ENCODE data around the gene ENO1.

DNA sequence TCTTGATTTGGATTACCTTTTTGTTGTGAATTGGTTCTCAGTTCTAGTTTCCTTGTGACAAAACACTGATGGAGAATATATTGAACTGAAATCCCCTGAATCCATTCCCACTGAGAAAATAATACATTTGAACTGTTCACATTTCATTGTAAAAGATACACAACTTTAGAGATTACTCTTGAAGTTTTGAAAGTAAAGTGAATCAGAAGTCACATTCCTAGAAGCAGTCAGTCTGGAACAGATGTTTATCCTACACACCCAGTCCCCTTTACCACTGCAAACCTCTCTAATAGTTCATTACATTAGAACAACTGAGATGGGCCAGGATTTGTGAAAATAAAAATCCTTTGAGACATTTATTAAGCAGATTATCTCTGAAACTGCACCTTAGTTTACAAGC is 64.5 kb downstream of the ENO1 start:
- TF ChIP-seq, protein P1, sequence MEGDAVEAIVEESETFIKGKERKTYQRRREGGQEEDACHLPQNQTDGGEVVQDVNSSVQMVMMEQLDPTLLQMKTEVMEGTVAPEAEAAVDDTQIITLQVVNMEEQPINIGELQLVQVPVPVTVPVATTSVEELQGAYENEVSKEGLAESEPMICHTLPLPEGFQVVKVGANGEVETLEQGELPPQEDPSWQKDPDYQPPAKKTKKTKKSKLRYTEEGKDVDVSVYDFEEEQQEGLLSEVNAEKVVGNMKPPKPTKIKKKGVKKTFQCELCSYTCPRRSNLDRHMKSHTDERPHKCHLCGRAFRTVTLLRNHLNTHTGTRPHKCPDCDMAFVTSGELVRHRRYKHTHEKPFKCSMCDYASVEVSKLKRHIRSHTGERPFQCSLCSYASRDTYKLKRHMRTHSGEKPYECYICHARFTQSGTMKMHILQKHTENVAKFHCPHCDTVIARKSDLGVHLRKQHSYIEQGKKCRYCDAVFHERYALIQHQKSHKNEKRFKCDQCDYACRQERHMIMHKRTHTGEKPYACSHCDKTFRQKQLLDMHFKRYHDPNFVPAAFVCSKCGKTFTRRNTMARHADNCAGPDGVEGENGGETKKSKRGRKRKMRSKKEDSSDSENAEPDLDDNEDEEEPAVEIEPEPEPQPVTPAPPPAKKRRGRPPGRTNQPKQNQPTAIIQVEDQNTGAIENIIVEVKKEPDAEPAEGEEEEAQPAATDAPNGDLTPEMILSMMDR (IDR thresholded peaks at IDR 0.05; ENCODE audit: low read depth, low read length, missing input control): no peak
- TF ChIP-seq, protein P2, sequence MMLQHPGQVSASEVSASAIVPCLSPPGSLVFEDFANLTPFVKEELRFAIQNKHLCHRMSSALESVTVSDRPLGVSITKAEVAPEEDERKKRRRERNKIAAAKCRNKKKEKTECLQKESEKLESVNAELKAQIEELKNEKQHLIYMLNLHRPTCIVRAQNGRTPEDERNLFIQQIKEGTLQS (IDR thresholded peaks at IDR 0.05): no peak
- TF ChIP-seq TAF1 (conservative IDR thresholded peaks at IDR 0.05) (no peak), RAD21 (IDR thresholded peaks at IDR 0.05) (no peak), JUND (IDR thresholded peaks at IDR 0.05) (no peak), GABPA (IDR thresholded peaks at IDR 0.05 in 1 of 2, conservative IDR thresholded peaks at IDR 0.05 in 1 of 2) (no peak)
